Measurements from ENCODE around the gene CDC42EP1. TPM values are rescaled to one million over a fixed set of nuclear protein-coding genes. Genes with fewer than 3 reads are reported as not detected.
A peak's percentile ranks its signal among the peaks of the same experiment; 100 is the strongest.

CDC42EP1 gene
- total and polyA plus RNA-seq, 8 donors, result 68.8 to 139 (median 88.3) TPM

DNA sequence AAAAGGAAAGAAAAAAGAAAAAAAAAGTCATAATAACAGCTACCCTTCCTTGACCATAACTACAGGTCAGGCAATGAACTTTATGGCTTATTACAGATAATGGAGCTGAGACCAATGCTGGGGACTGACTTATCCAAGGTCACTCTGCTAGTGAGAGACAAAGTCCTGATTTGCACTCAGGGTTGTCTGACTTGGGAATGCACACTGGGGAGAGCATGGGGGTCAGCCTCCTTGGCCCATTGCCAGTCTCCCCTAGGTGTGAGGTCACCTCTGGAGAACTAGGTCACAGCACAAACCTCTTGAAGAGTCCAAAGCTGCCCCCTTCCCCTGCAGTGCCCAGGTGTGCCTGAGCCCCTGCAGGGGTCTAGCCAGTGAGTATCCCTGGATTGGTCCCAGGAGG lies 5.3 kb upstream of the CDC42EP1 start:
- H3K9me3 ChIP-seq, result no peaks in the 10 kb centered on the region
- H3K4me3 ChIP-seq, result no peak overlapping the region
- peaks cover 39 to 43% (median 42%) of the 10 kb centered on the region in 3 donors for H3K4me1 ChIP-seq
- no peak for ATAC-seq
- intact Hi-C loops (cut with DNase I), result no loop called here
- TF ChIP-seq, protein P1, sequence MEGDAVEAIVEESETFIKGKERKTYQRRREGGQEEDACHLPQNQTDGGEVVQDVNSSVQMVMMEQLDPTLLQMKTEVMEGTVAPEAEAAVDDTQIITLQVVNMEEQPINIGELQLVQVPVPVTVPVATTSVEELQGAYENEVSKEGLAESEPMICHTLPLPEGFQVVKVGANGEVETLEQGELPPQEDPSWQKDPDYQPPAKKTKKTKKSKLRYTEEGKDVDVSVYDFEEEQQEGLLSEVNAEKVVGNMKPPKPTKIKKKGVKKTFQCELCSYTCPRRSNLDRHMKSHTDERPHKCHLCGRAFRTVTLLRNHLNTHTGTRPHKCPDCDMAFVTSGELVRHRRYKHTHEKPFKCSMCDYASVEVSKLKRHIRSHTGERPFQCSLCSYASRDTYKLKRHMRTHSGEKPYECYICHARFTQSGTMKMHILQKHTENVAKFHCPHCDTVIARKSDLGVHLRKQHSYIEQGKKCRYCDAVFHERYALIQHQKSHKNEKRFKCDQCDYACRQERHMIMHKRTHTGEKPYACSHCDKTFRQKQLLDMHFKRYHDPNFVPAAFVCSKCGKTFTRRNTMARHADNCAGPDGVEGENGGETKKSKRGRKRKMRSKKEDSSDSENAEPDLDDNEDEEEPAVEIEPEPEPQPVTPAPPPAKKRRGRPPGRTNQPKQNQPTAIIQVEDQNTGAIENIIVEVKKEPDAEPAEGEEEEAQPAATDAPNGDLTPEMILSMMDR (IDR thresholded peaks at IDR 0.05), result no peak
- H3K27ac ChIP-seq, result no peak overlapping the region
- peak in 1 of 6 donors; percentile 61 for DNase-seq
- no peaks in the 10 kb centered on the region for H3K36me3 ChIP-seq
- no peak for FAIRE-seq
- no peaks in the 10 kb centered on the region for H3K27me3 ChIP-seq

DNA sequence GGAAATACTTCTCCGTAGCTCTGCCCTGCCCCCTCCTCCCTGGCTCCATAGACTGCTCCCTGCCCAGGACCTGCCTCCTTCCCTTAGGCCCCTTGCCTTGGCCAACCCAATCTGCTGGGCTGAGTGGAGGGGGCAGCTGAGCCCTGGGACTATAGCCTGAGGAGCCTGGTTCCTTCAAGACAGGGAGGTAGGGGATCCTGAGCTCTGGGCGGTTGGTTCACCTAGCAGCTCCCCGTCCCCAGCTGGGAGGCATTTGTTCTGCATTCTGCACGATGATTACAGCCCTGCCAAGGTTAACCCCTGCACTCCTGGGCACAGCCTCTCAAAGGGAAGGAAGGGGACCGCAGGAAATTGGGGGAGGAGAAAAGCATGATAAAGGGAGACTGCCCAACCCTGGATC lies 3.6 kb upstream of the CDC42EP1 start:
- H3K4me3 ChIP-seq, result no peak overlapping the region
- intact Hi-C loops (cut with DNase I), result no loop called here
- TF ChIP-seq, protein P1 (IDR thresholded peaks at IDR 0.05), result no peak
- H3K36me3 ChIP-seq, result no peaks in the 10 kb centered on the region
- FAIRE-seq, result no peak
- H3K9me3 ChIP-seq, result no peaks in the 10 kb centered on the region
- no peaks in the 10 kb centered on the region for H3K27me3 ChIP-seq
- peak in 2 of 4 donors; percentile 3 for ATAC-seq
- DNase-seq, result peak in 2 of 6 donors; percentile 48 to 55
- WGBS, 2 donors, result 1 to 8% methylated on average over 4 to 5 of the region's 5 CpGs
- peak overlapping the region; percentile 51 to 98 (median 78) for H3K27ac ChIP-seq
- peaks cover 33 to 37% (median 34%) of the 10 kb centered on the region in 3 donors for H3K4me1 ChIP-seq

- Histone ChIP-seq H3K4me3 (no peak overlapping the region), H3K27ac (peak overlapping the region; percentile 51 to 98 (median 78)), H3K27me3 (no peaks in the 10 kb centered on the region), H3K36me3 (no peaks in the 10 kb centered on the region), H3K4me1 (peaks cover 34 to 37% (median 34%) of the 10 kb centered on the region in 3 donors), H3K9me3 (no peaks in the 10 kb centered on the region)
- TF ChIP-seq, protein P1 (IDR thresholded peaks at IDR 0.05), result no peak
- FAIRE-seq (no peak), ATAC-seq (peak; percentile 45 to 60 (median 54)), DNase-seq (peak in 4 of 6 donors; percentile 20 to 64 (median 62))
- 34 to 35% methylated on average over 7 of the region's 7 CpGs for WGBS, 2 donors
- intact Hi-C loops (cut with DNase I), result no loop called here
These were observed 2.8 kb upstream of the CDC42EP1 start for GRCh38 chr22:37557321-37558001.

GRCh38 chr22:37558815-37559214 lies 1.5 kb upstream of the CDC42EP1 start:
- H3K27ac ChIP-seq, result peak overlapping the region; percentile 89 to 98 (median 98)
- TF ChIP-seq, protein P1 (IDR thresholded peaks at IDR 0.05), result no peak
- intact Hi-C loops (cut with DNase I), result no loop called here
- WGBS, 2 donors, result 55 to 64% methylated on average over 7 of the region's 7 CpGs
- peaks cover 34 to 48% (median 39%) of the 10 kb centered on the region in 3 donors for H3K4me1 ChIP-seq
- FAIRE-seq (no peak), ATAC-seq (no peak), DNase-seq (peak in 2 of 6 donors; percentile 44 to 55)
- no peak overlapping the region for H3K4me3 ChIP-seq
- no peaks in the 10 kb centered on the region for H3K9me3 ChIP-seq
- no peaks in the 10 kb centered on the region for H3K27me3 ChIP-seq
- no peaks in the 10 kb centered on the region for H3K36me3 ChIP-seq

DNA sequence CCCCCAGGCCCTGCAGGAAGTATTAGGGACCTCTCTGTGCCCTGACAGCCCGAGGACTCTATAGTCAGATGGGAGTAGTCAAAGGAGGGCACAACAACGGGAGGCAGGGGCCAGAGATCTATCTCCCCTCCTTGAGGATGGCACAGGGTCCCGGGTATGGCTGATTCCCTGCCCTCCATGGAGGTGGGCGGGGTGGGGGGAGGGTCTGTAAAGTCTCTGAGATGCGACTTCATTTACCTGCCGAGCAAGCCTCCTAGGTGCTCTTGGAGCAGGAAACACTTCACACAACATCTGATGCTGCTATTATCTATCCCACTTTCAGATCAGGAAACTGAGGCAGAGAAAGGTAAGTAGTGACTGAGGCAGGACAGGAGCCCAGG lies 769 bp upstream of the CDC42EP1 start:
- TF ChIP-seq, protein P1 (IDR thresholded peaks at IDR 0.05), result no peak

More for the DNA sequence above, 769 bp upstream of the CDC42EP1 start:
- Histone ChIP-seq H3K27ac (peak overlapping the region; percentile 89 to 98 (median 98)), H3K9me3 (no peaks in the 10 kb centered on the region), H3K4me1 (peaks cover 39 to 55% (median 46%) of the 10 kb centered on the region in 3 donors), H3K27me3 (no peaks in the 10 kb centered on the region), H3K4me3 (peak overlapping the region in 3 of 4 donors; percentile 59 to 95 (median 95)), H3K36me3 (no peaks in the 10 kb centered on the region)
- FAIRE-seq, result no peak
- DNase-seq, result peak in 1 of 6 donors; percentile 43
- 31 to 44% methylated on average over 6 of the region's 6 CpGs for WGBS, 2 donors
- intact Hi-C loops (cut with DNase I), result no loop called here
- ATAC-seq, result no peak
